Breast epithelium (tissue), 4 donors: ENCODE data around the gene TPPP3. TPM values are rescaled to one million over a fixed set of nuclear protein-coding genes. Genes with fewer than 3 reads are reported as not detected.

ENCODE experiments used
- DNase-seq, 2 donors: peaks; one replicate each; pipeline ENCODE4 v3.0.0-alpha.2; 2019; ENCODE audit warnings: low spot score in 2 of 2
- H3K27ac ChIP-seq, 2 donors: fragments of 200-600 bp; sonication (generic) in 1 of 2; one replicate each; pipeline ENCODE4 v1.5.1; 2016 to 2019; ENCODE audit warnings: mild to moderate bottlenecking in 1 of 2
- H3K27me3 ChIP-seq, 2 donors: fragments of 200-600 bp; sonication (generic) in 1 of 2; one replicate each; pipeline versions ENCODE4 v1.5.1 to v1.6.0; 2017 to 2019; ENCODE audit warnings: control low read depth in 1 of 2, mild to moderate bottlenecking in 1 of 2
- H3K36me3 ChIP-seq: fragments of 200-600 bp; one replicate; pipeline ENCODE4 v1.5.1; 2019
- H3K4me1 ChIP-seq, 2 donors: fragments of 200-600 bp; sonication (generic); one replicate each; pipeline ENCODE4 v1.5.1; 2016 to 2019; ENCODE audit warnings: control low read depth in 1 of 2
- H3K4me3 ChIP-seq, 3 donors: fragments of 200-600 bp; sonication (generic); 1 replicate in 2 of 3; 2 replicates in 1 of 3; pipeline ENCODE4 v1.5.1; 2016 to 2019; ENCODE audit warnings: mild to moderate bottlenecking in 3 of 3, moderate library complexity in 2 of 3
- H3K9me3 ChIP-seq, 2 donors: fragments of 200-600 bp; sonication (generic) in 1 of 2; one replicate each; pipeline ENCODE4 v1.5.1; 2016 to 2019; ENCODE audit warnings: control low read depth in 1 of 2
- CTCF ChIP-seq, 3 donors: fragments of 450-650 bp; IDR thresholded peaks; one replicate each; pipeline ENCODE4 v1.5.1; 2016 to 2017; ENCODE audit warnings: antibody characterized with exemption in 3 of 3, mild to moderate bottlenecking in 3 of 3, moderate library complexity in 3 of 3
- POLR2A ChIP-seq: fragments of 450-650 bp; IDR thresholded peaks from one replicate; pipeline ENCODE4 v1.6.1; 2016; ENCODE audit warnings: antibody characterized with exemption, mild to moderate bottlenecking, moderate library complexity
- POLR2AphosphoS5 ChIP-seq, 3 donors: sonication (generic); formaldehyde crosslinking; IDR thresholded peaks; one replicate each; pipeline ENCODE4 v1.6.1; 2017; ENCODE audit warnings: antibody characterized with exemption in 3 of 3
- intact Hi-C: fragments of 100-400 bp; cut with DNase I; formaldehyde crosslinking; loops from one replicate; pipeline ENCODE4 v1.15.1; 2023; ENCODE audit warnings: low total_unique reads
- total RNA-seq, 3 donors: library from RNA; depleted of rRNA; stranded (reverse); fragments of >200 nt; gene quantifications; one replicate each; pipeline ENCODE4 v1.1.0, GENCODE V29; 2016

TPPP3 gene
- total RNA-seq, 3 donors from 2014 or later = 1.3 to 6.9 (median 3.6) TPM

- no peaks in the 10 kb centered on the region for H3K9me3 ChIP-seq
- no peak for DNase-seq
- H3K27me3 ChIP-seq = no peaks in the 10 kb centered on the region
- TF ChIP-seq POLR2AphosphoS5 (IDR thresholded peaks at IDR 0.05) = no peak
- TF ChIP-seq POLR2A = no peak
- TF ChIP-seq CTCF (IDR thresholded peaks at IDR 0.05) = no peak
- intact Hi-C loops = no loop called here
- peak overlapping the region; percentile 79 to 88 for H3K27ac ChIP-seq
- H3K36me3 ChIP-seq = no peaks in the 10 kb centered on the region
- H3K4me1 ChIP-seq = peaks cover 4 to 14% of the 10 kb centered on the region in 2 donors
- peak overlapping the region; percentile 32 to 81 (median 58) for H3K4me3 ChIP-seq
Observed at GRCh38 chr16:67429799-67430503, 36.7 kb upstream of the TPPP3 start.

- H3K4me1 ChIP-seq = peaks cover 4 to 14% of the 10 kb centered on the region in 2 donors
- peak overlapping the region; percentile 81 to 88 for H3K27ac ChIP-seq
- H3K27me3 ChIP-seq = no peaks in the 10 kb centered on the region
- no peaks in the 10 kb centered on the region for H3K36me3 ChIP-seq
- H3K9me3 ChIP-seq = no peaks in the 10 kb centered on the region
- intact Hi-C loops = no loop called here
- H3K4me3 ChIP-seq = peak overlapping the region in 1 of 3 donors; percentile 58
- TF ChIP-seq POLR2A = no peak
- no peak for DNase-seq
Observed at GRCh38 chr16:67429053-67429798, 35.9 kb upstream of the TPPP3 start.

- H3K27me3 ChIP-seq = no peaks in the 10 kb centered on the region
- H3K9me3 ChIP-seq = no peaks in the 10 kb centered on the region
- H3K36me3 ChIP-seq = no peaks in the 10 kb centered on the region
- TF ChIP-seq POLR2A = no peak
- peak in 2 of 3 donors; percentile 91 to 92 for TF ChIP-seq CTCF (IDR thresholded peaks at IDR 0.05)
- TF ChIP-seq POLR2AphosphoS5 (IDR thresholded peaks at IDR 0.05) = peak in 2 of 3 donors; percentile 39 to 50
- H3K27ac ChIP-seq = peak overlapping the region; percentile 81 to 88
- intact Hi-C loops = no loop called here
- peak; percentile 70 to 83 for DNase-seq
- H3K4me1 ChIP-seq = peaks cover 4 to 14% of the 10 kb centered on the region in 2 donors
- H3K4me3 ChIP-seq = no peak overlapping the region
Observed at GRCh38 chr16:67428146-67428731, 34.9 kb upstream of the TPPP3 start.

- no peak for TF ChIP-seq POLR2A
- TF ChIP-seq POLR2AphosphoS5 (IDR thresholded peaks at IDR 0.05) = peak in 1 of 3 donors; percentile 12
- intact Hi-C loops = no loop called here
- H3K4me1 ChIP-seq = peaks cover 4 to 14% of the 10 kb centered on the region in 2 donors
Observed at GRCh38 chr16:67426950-67427349, 33.7 kb upstream of the TPPP3 start.

GRCh38 chr16:67426022-67426421, 32.7 kb upstream of the TPPP3 start:
- Histone ChIP-seq H3K4me3 (no peak overlapping the region), H3K27ac (peak overlapping the region; percentile 30 to 42), H3K9me3 (no peaks in the 10 kb centered on the region), H3K36me3 (no peaks in the 10 kb centered on the region), H3K27me3 (no peaks in the 10 kb centered on the region), H3K4me1 (peaks cover 4 to 14% of the 10 kb centered on the region in 2 donors)
- no peak for DNase-seq
- TF ChIP-seq CTCF (IDR thresholded peaks at IDR 0.05) = no peak
- no peak for TF ChIP-seq POLR2A
- TF ChIP-seq POLR2AphosphoS5 (IDR thresholded peaks at IDR 0.05) = no peak
- intact Hi-C loops = no loop called here

More at GRCh38 chr16:67426950-67427349, 33.7 kb upstream of the TPPP3 start:
- Histone ChIP-seq H3K27ac (peak overlapping the region; percentile 10 to 42), H3K27me3 (no peaks in the 10 kb centered on the region), H3K4me3 (no peak overlapping the region), H3K36me3 (no peaks in the 10 kb centered on the region), H3K9me3 (no peaks in the 10 kb centered on the region)
- no peak for DNase-seq

- H3K4me1 ChIP-seq = peaks cover 4 to 14% of the 10 kb centered on the region in 2 donors
- H3K27me3 ChIP-seq = no peaks in the 10 kb centered on the region
- no peak overlapping the region for H3K4me3 ChIP-seq
- DNase-seq = no peak
- intact Hi-C loops = no loop called here
- H3K36me3 ChIP-seq = no peaks in the 10 kb centered on the region
- TF ChIP-seq POLR2AphosphoS5 (IDR thresholded peaks at IDR 0.05) = no peak
- no peak for TF ChIP-seq CTCF (IDR thresholded peaks at IDR 0.05)
- TF ChIP-seq POLR2A = no peak
- no peaks in the 10 kb centered on the region for H3K9me3 ChIP-seq
- peak overlapping the region in 1 of 2 donors; percentile 30 for H3K27ac ChIP-seq
Observed at GRCh38 chr16:67425580-67425979, 32.3 kb upstream of the TPPP3 start.
